ENCODE results near the gene MYBPH.

The MYBPH gene

GRCh38 chr1:203126866-203127665 lies 48.6 kb downstream of the MYBPH start:
- DNase-seq = no peak

GRCh38 chr1:203126151-203126865 lies 49.3 kb downstream of the MYBPH start:
- no peak for DNase-seq

- no peak for DNase-seq
Observed at GRCh38 chr1:203124546-203125317, 50.9 kb downstream of the MYBPH start.

- no peak for DNase-seq
Observed at GRCh38 chr1:203124011-203124410, 51.6 kb downstream of the MYBPH start.

GRCh38 chr1:203122159-203122558 lies 53.5 kb downstream of the MYBPH start:
- no peak for DNase-seq

GRCh38 chr1:203121186-203122015 lies 54.2 kb downstream of the MYBPH start:
- DNase-seq = no peak

GRCh38 chr1:203120325-203121153 lies 55.1 kb downstream of the MYBPH start:
- DNase-seq = no peak
